ENCODE data around the gene LGR4. TPM values are rescaled to one million over a fixed set of nuclear protein-coding genes. Genes with fewer than 3 reads are reported as not detected.
A peak's percentile ranks its signal among the peaks of the same experiment; 100 is the strongest.

The LGR4 gene
- total RNA-seq, 1 donor from 2014 or later, result 36.2 TPM

DNA sequence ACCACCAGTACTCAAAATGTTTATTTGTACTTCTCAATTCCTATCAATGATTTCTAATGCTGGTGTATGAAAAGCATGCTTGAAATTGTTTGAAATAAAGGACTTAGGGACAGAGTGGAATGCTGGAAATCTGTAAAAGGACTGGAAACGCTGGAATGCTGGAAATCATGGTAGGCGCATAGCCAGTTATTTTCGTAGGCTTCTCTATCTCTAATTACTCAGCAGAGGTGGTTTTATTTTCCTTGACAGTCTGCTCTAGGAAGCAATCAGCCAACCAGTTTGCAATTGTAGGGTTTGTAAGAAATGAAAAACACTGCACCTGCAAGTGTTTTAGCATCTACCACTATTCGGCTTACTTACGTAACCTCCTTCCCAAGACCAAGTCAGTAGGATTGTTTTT, 33.2 kb upstream of the LGR4 start:
- Mint-ChIP-seq H3K27me3 (ENCODE audit: low read depth) (no peaks in the 10 kb centered on the region), H3K4me3 (ENCODE audit: unreplicated experiment) (peak overlapping the region; percentile 98), H3K9me3 (ENCODE audit: low read depth) (no peaks in the 10 kb centered on the region), H3K4me1 (ENCODE audit: low read depth) (peaks cover 33% of the 10 kb centered on the region), H3K27ac (ENCODE audit: unreplicated experiment) (peak overlapping the region; percentile 99), H3K36me3 (ENCODE audit: low read depth) (no peaks in the 10 kb centered on the region)
- TF ChIP-seq, protein P1, sequence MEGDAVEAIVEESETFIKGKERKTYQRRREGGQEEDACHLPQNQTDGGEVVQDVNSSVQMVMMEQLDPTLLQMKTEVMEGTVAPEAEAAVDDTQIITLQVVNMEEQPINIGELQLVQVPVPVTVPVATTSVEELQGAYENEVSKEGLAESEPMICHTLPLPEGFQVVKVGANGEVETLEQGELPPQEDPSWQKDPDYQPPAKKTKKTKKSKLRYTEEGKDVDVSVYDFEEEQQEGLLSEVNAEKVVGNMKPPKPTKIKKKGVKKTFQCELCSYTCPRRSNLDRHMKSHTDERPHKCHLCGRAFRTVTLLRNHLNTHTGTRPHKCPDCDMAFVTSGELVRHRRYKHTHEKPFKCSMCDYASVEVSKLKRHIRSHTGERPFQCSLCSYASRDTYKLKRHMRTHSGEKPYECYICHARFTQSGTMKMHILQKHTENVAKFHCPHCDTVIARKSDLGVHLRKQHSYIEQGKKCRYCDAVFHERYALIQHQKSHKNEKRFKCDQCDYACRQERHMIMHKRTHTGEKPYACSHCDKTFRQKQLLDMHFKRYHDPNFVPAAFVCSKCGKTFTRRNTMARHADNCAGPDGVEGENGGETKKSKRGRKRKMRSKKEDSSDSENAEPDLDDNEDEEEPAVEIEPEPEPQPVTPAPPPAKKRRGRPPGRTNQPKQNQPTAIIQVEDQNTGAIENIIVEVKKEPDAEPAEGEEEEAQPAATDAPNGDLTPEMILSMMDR (IDR thresholded peaks at IDR 0.05), result no peak
- no peak for DNase-seq (ENCODE audit: low spot score)

DNA sequence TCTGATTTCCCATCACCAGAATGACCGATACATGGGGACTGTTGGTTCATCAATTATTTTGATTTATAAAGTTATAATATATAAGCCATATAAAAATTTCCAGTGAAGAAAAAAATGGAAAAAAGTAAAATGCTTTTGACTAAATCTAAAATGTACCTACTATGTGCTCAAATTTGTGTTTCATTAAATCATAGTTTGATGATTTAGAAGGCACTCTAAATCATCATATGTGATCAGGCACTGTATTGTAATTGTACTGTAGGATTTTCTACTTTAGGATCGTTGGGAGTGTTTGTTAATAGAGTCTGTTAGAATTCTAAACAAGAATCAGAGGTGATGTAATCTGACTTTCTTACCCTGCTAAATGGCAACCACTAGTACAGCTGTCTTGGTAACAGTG, 31.6 kb upstream of the LGR4 start:
- Mint-ChIP-seq H3K27me3 (ENCODE audit: low read depth) (no peaks in the 10 kb centered on the region), H3K27ac (ENCODE audit: unreplicated experiment) (no peak overlapping the region), H3K4me1 (ENCODE audit: low read depth) (peaks cover 35% of the 10 kb centered on the region), H3K9me3 (ENCODE audit: low read depth) (no peaks in the 10 kb centered on the region), H3K4me3 (ENCODE audit: unreplicated experiment) (no peak overlapping the region), H3K36me3 (ENCODE audit: low read depth) (peaks cover 2% of the 10 kb centered on the region)
- TF ChIP-seq, protein P1 (IDR thresholded peaks at IDR 0.05), result no peak
- no peak for DNase-seq (ENCODE audit: low spot score)

DNA sequence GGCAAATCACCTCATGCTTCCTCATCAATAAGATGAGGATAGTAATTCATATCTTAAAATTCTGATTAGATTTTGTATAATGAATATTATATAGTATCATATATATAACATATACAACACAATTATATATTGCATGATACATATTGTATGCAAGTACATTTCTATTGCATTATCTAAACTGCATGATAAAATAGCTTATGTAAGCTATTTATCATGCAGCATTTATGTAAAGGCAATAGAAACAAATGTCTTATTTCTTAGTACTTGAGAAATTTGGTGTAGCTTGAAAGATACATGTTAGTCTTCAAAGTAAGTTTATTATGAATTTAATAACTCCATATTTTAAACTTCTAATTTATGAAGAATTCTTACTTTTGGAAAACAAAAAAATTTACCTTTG, 28.5 kb upstream of the LGR4 start:
- peaks cover 37% of the 10 kb centered on the region for H3K4me1 Mint-ChIP-seq (ENCODE audit: low read depth)
- TF ChIP-seq, protein P1 (IDR thresholded peaks at IDR 0.05), result no peak
- no peak for DNase-seq (ENCODE audit: low spot score)
- no peaks in the 10 kb centered on the region for H3K9me3 Mint-ChIP-seq (ENCODE audit: low read depth)
- no peak overlapping the region for H3K27ac Mint-ChIP-seq (ENCODE audit: unreplicated experiment)
- H3K36me3 Mint-ChIP-seq (ENCODE audit: low read depth), result peaks cover 5% of the 10 kb centered on the region
- H3K27me3 Mint-ChIP-seq (ENCODE audit: low read depth), result no peaks in the 10 kb centered on the region
- no peak overlapping the region for H3K4me3 Mint-ChIP-seq (ENCODE audit: unreplicated experiment)

DNA sequence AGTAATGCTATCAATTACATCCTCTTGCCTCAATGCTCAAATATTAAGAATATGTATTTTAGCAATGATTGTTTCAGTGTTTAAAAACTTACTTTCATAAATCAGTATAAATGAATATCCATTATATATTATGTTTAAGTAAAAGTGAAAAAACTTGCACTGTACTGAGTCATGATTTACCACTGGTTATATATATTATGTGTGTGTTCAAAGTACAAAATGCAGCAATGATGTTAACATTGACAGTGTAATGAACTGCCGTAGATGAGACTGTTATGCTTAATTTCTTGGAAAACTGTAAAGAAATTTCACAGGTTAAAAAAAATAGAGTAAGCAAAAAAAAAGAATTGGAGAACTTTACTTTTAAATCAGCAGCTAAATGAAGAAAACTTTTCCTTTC, 25.3 kb upstream of the LGR4 start:
- no peaks in the 10 kb centered on the region for H3K9me3 Mint-ChIP-seq (ENCODE audit: low read depth)
- H3K27me3 Mint-ChIP-seq (ENCODE audit: low read depth), result no peaks in the 10 kb centered on the region
- H3K4me3 Mint-ChIP-seq (ENCODE audit: unreplicated experiment), result no peak overlapping the region
- no peak for DNase-seq (ENCODE audit: low spot score)
- H3K36me3 Mint-ChIP-seq (ENCODE audit: low read depth), result peaks cover 7% of the 10 kb centered on the region
- TF ChIP-seq, protein P1 (IDR thresholded peaks at IDR 0.05), result no peak
- H3K4me1 Mint-ChIP-seq (ENCODE audit: low read depth), result peaks cover 22% of the 10 kb centered on the region
- no peak overlapping the region for H3K27ac Mint-ChIP-seq (ENCODE audit: unreplicated experiment)

DNA sequence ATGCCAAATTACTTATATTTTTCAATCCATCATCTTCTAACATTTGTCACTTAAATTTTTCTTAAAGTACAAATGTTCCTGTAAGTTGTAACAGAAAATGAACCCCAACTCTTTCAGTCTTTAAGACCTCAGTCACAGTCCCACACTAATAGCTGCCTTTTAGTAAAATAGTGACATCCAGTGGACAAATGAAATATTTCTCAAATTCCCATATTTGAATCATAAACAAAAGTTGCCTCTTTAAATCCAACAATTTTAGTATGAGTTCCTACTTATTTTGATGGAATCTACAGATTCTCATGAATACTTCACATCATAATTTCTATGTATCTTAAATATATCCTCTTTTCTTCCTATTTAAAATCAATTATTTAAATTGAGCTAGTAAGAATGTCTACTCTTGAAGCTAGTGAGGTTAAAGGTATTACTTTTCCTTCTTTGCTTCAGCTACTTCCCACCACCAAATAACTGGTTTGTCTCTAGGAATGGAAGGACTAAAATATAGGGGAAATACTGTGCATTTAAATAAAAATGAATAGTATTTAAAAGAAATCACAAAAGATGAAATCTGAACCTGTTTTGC, 24.8 kb upstream of the LGR4 start:
- peaks cover 7% of the 10 kb centered on the region for H3K36me3 Mint-ChIP-seq (ENCODE audit: low read depth)

More for the DNA sequence above, 24.8 kb upstream of the LGR4 start:
- Mint-ChIP-seq H3K27me3 (ENCODE audit: low read depth) (no peaks in the 10 kb centered on the region), H3K27ac (ENCODE audit: unreplicated experiment) (no peak overlapping the region), H3K9me3 (ENCODE audit: low read depth) (no peaks in the 10 kb centered on the region), H3K4me1 (ENCODE audit: low read depth) (peaks cover 19% of the 10 kb centered on the region), H3K4me3 (ENCODE audit: unreplicated experiment) (no peak overlapping the region)
- TF ChIP-seq, protein P1 (IDR thresholded peaks at IDR 0.05), result peak; percentile 84
- no peak for DNase-seq (ENCODE audit: low spot score)

All from chondrocyte (in vitro differentiated cells).